Uterus (tissue), 4 donors: ENCODE data around the gene RSBN1L. TPM values are rescaled to one million over a fixed set of nuclear protein-coding genes. Genes with fewer than 3 reads are reported as not detected.

ENCODE experiments used
- DNase-seq, 2 donors: peaks; one replicate each; pipeline ENCODE4 v3.0.0-alpha.2; 2019 to 2020
- H3K27ac ChIP-seq, 2 donors: fragments of 200-600 bp; sonication (generic); 1 replicate in 1 of 2; 2 replicates in 1 of 2; pipeline ENCODE4 v1.5.1; 2016 to 2018
- H3K27me3 ChIP-seq, 2 donors: fragments of 200-600 bp; sonication (generic); one replicate each; pipeline ENCODE4 v1.5.1; 2018 to 2019; ENCODE audit warnings: control low read depth in 1 of 2
- H3K36me3 ChIP-seq, 2 donors: fragments of 200-600 bp; sonication (generic); one replicate each; pipeline ENCODE4 v1.5.1; 2019; ENCODE audit warnings: control low read depth in 1 of 2
- H3K4me1 ChIP-seq, 2 donors: fragments of 200-600 bp; sonication (generic); one replicate each; pipeline ENCODE4 v1.5.1; 2018 to 2019; ENCODE audit warnings: control low read depth in 1 of 2
- H3K4me3 ChIP-seq, 2 donors: fragments of 200-600 bp; sonication (generic); 1 replicate in 1 of 2; 2 replicates in 1 of 2; pipeline ENCODE4 v1.5.1; 2018 to 2019; ENCODE audit warnings: mild to moderate bottlenecking in 1 of 2
- H3K9me3 ChIP-seq, 2 donors: fragments of 200-600 bp; sonication (generic); one replicate each; pipeline ENCODE4 v1.5.1; 2019; ENCODE audit warnings: control low read depth in 1 of 2
- CTCF ChIP-seq, 4 experiments: fragments of 200-600 bp in 2 of 4; fragments of 450-650 bp in 2 of 4; sonication (generic) in 2 of 4; IDR thresholded peaks; one replicate each; pipeline ENCODE4 v1.5.1; 2016 to 2019; ENCODE audit warnings: antibody characterized with exemption in 4 of 4, mild to moderate bottlenecking in 2 of 4, moderate library complexity in 1 of 4
- POLR2A ChIP-seq, 2 donors: fragments of 450-650 bp; IDR thresholded peaks; one replicate each; pipeline ENCODE4 v1.6.1; 2016; ENCODE audit warnings: antibody characterized with exemption in 2 of 2, mild to moderate bottlenecking in 1 of 2, moderate library complexity in 1 of 2
- intact Hi-C: fragments of 100-400 bp; cut with DNase I; formaldehyde crosslinking; loops from one replicate; pipeline ENCODE4 v1.15.1; 2023; ENCODE audit warnings: low total_unique reads
- total RNA-seq, 4 donors: library from RNA; depleted of rRNA in 3 of 4; stranded (reverse); fragments of >200 nt in 3 of 4; gene quantifications; one replicate each; pipeline versions ENCODE4 v1.1.0 to v1.2.4, GENCODE V29; 2014 to 2023
- donor health status: DM: yes; HTN: yes; CAD: no.

The RSBN1L gene
- total RNA-seq, 4 donors from 2014 or later, result 25.1 to 55.7 (median 42.5) TPM

GRCh38 chr7:77800730-77801129 is 104.5 kb downstream of the RSBN1L start:
- H3K36me3 ChIP-seq, result no peaks in the 10 kb centered on the region
- H3K4me1 ChIP-seq, result peaks cover 0 to 5% of the 10 kb centered on the region in 2 donors
- H3K4me3 ChIP-seq, result no peak overlapping the region
- no peaks in the 10 kb centered on the region for H3K9me3 ChIP-seq
- TF ChIP-seq CTCF (IDR thresholded peaks at IDR 0.05), result no peak
- no peak for TF ChIP-seq POLR2A (IDR thresholded peaks at IDR 0.05)
- no peak overlapping the region for H3K27ac ChIP-seq
- DNase-seq, result no peak
- no peaks in the 10 kb centered on the region for H3K27me3 ChIP-seq
- intact Hi-C loops, result no loop called here

DNA sequence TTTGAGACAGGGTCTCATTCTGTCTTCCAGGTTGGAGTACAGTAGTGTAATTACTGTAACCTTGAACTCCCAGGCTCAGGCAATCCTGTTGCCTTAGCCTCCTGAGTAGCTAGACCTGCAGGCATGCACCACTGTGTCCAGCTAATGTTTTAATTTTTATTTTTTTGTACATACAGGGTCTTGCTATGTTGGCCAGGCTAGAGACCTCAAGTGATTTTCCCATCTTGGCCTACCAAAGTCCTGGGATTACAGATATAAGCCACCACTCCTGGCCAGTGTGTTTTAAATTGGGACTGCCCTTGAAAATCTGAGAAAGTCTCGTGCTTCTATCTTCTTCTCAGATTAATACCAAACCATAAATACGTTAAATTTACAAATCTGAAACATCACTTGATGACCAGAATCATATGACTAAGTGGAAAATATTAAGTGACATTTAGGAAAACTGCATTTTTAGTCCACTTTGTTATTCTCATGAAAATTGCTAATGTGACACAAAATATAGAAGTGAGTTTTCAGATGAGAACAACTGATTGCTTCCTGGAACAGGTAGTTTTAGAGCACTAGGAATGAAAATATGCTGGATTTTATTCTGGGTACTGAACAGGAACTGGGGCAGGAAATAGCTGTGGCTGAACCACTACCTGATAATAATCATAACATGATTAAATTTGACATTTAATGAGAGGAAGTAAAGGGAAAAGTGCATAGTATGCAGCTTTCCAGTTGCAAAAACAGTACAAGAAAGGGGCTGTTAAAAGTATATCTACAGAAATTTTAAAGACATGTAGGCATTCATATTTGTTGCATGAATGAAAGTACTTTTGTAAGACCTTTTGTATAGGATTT is 106.5 kb downstream of the RSBN1L start:
- H3K36me3 ChIP-seq, result no peaks in the 10 kb centered on the region
- H3K4me1 ChIP-seq, result peaks cover 0 to 5% of the 10 kb centered on the region in 2 donors
- H3K9me3 ChIP-seq, result no peaks in the 10 kb centered on the region
- TF ChIP-seq POLR2A (IDR thresholded peaks at IDR 0.05) (no peak), CTCF (IDR thresholded peaks at IDR 0.05) (no peak)
- no peak for DNase-seq
- intact Hi-C loops, result no loop called here
- no peak overlapping the region for H3K4me3 ChIP-seq
- no peak overlapping the region for H3K27ac ChIP-seq
- no peaks in the 10 kb centered on the region for H3K27me3 ChIP-seq

DNA sequence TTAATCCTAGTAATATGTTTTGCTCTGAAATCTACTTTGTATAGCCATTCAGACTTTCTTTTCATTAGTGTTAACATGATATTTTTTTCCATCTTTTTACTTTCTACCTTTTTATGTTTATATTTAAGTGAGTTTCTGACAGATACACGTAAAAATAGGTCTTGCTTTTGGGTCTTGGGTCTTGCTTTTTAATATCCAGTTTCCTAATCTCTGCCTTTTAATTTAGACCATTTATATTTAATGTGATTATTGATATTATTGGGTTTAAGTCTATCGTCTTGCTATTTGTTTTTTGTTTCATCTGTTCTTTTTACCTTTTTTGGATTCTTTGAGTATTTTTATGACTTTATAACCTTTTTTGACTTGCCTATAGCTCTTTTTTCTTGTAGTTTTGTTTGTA is 110.2 kb downstream of the RSBN1L start:
- H3K4me3 ChIP-seq, result no peak overlapping the region
- intact Hi-C loops, result no loop called here
- H3K27me3 ChIP-seq, result no peaks in the 10 kb centered on the region
- no peak for DNase-seq
- TF ChIP-seq CTCF (IDR thresholded peaks at IDR 0.05) (no peak), POLR2A (IDR thresholded peaks at IDR 0.05) (no peak)
- H3K27ac ChIP-seq, result no peak overlapping the region
- H3K36me3 ChIP-seq, result no peaks in the 10 kb centered on the region
- no peaks in the 10 kb centered on the region for H3K4me1 ChIP-seq
- no peaks in the 10 kb centered on the region for H3K9me3 ChIP-seq

DNA sequence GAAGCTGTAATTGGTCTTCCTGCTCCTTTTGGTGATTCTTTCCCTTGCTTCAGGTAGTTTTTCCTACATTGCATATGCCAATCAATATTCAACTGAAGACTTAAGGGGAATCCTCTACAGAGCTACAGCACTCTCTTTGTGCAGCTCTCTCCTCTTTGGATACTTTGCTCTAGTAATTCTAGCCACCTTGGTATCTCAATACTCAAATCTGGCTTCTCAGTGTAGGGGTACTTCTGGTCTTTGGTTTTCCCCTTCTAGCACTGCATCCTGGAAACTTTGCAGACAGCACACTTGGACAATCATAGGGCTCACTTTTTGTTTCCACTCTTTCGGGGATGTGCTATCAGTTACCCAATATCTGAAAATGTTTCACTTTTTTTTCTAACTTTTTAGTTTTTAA is 112.3 kb downstream of the RSBN1L start:
- TF ChIP-seq POLR2A (IDR thresholded peaks at IDR 0.05), result no peak
- no peak for TF ChIP-seq CTCF (IDR thresholded peaks at IDR 0.05)
- Histone ChIP-seq H3K27ac (no peak overlapping the region), H3K4me1 (peaks cover 0 to 5% of the 10 kb centered on the region in 2 donors), H3K4me3 (no peak overlapping the region), H3K9me3 (no peaks in the 10 kb centered on the region), H3K36me3 (no peaks in the 10 kb centered on the region), H3K27me3 (no peaks in the 10 kb centered on the region)
- no peak for DNase-seq
- intact Hi-C loops, result no loop called here

- TF ChIP-seq POLR2A (IDR thresholded peaks at IDR 0.05), result no peak
- no peak for TF ChIP-seq CTCF (IDR thresholded peaks at IDR 0.05)
- peaks cover 0 to 5% of the 10 kb centered on the region in 2 donors for H3K4me1 ChIP-seq
- H3K4me3 ChIP-seq, result no peak overlapping the region
- H3K9me3 ChIP-seq, result no peaks in the 10 kb centered on the region
- no peaks in the 10 kb centered on the region for H3K27me3 ChIP-seq
- H3K36me3 ChIP-seq, result no peaks in the 10 kb centered on the region
- DNase-seq, result no peak
- intact Hi-C loops, result no loop called here
- H3K27ac ChIP-seq, result no peak overlapping the region
Observed at GRCh38 chr7:77811516-77812289, 115.4 kb downstream of the RSBN1L start.
